DMS153 treated with DMSO at 0.1 percent for 48 hours (cell line): ENCODE measurements around the gene RSAD2.
"Not testable (repeated sequence)": the region's sequence is repeated elsewhere in the genome, so short reads cannot be mapped to it uniquely, and the experiment has no call there.

Source experiments
- DNase-seq: peaks from one replicate; lab custom pipeline; 2025; ENCODE audit not compliant: unreplicated experiment; lab: John Stamatoyannopoulos, UW

RSAD2 gene

GRCh38 chr2:6902581-6902980 lies 25.0 kb downstream of the RSAD2 start:
- DNase-seq = not testable (repeated sequence)

GRCh38 chr2:6905668-6906067 lies 28.1 kb downstream of the RSAD2 start:
- no peak for DNase-seq

GRCh38 chr2:6906165-6906741 lies 28.7 kb downstream of the RSAD2 start:
- DNase-seq = no peak

- DNase-seq = no peak
Measured at GRCh38 chr2:6908291-6908690, 30.7 kb downstream of the RSAD2 start.

- DNase-seq = no peak
Measured at GRCh38 chr2:6909431-6910385, 32.1 kb downstream of the RSAD2 start.

- no peak for DNase-seq
Measured at GRCh38 chr2:6911721-6912120, 34.1 kb downstream of the RSAD2 start.

GRCh38 chr2:6913415-6914157 lies 36.0 kb downstream of the RSAD2 start:
- no peak for DNase-seq

GRCh38 chr2:6914828-6915227 lies 37.3 kb downstream of the RSAD2 start:
- no peak for DNase-seq

- DNase-seq = no peak
Measured at GRCh38 chr2:6915399-6915798, 37.8 kb downstream of the RSAD2 start.

GRCh38 chr2:6916224-6916623 lies 38.6 kb downstream of the RSAD2 start:
- no peak for DNase-seq

- no peak for DNase-seq
Measured at GRCh38 chr2:6916736-6917070, 39.1 kb downstream of the RSAD2 start.

GRCh38 chr2:6917071-6917760 lies 39.6 kb downstream of the RSAD2 start, which contains the start of gene RNF144A:
Gene RNF144A (plus strand): TSS chr2:6917412. CDS start chr2:6996927, 79,515 bp downstream.
- no peak for DNase-seq

- DNase-seq = no peak
Measured at GRCh38 chr2:6917761-6918421, 40.3 kb downstream of the RSAD2 start.

- no peak for DNase-seq
Measured at GRCh38 chr2:6919901-6920742, 42.5 kb downstream of the RSAD2 start.

GRCh38 chr2:6920743-6921064 lies 43.1 kb downstream of the RSAD2 start:
- no peak for DNase-seq

- no peak for DNase-seq
Measured at GRCh38 chr2:6921321-6921922, 43.8 kb downstream of the RSAD2 start.

GRCh38 chr2:6922201-6922656 lies 44.7 kb downstream of the RSAD2 start:
- DNase-seq = no peak

- no peak for DNase-seq
Measured at GRCh38 chr2:6923319-6923718, 45.7 kb downstream of the RSAD2 start.
